Measurements from ENCODE around the gene SCAMP2. TPM values are rescaled to one million over a fixed set of nuclear protein-coding genes. Genes with fewer than 3 reads are reported as not detected.
"Not testable (repeated sequence)": the region's sequence is repeated elsewhere in the genome, so short reads cannot be mapped to it uniquely, and the experiment has no call there.

The SCAMP2 gene
- total RNA-seq, 2 donors from 2014 or later = 33.5 to 36.9 TPM

DNA sequence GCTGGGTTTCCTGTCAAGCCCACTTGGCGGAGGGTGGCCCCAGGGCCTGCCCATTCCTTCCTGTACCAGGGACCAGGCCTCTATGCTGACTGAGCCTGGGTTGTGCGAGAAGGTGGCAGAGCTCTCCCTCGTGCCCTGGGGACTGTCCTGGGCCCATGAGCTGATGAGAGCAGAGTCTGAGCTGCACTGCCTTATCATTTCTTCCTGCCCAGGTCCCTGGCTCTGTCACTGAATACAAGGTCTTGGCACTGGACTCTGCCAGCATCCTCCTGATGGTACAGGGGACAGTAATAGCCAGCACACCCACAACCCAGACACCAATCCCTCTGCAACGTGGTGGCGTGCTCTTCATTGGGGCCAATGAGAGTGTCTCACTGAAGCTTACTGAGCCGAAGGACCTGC lies 24.1 kb upstream of the SCAMP2 start:
- ATAC-seq (no peak), DNase-seq (no peak)
- Histone ChIP-seq H3K27ac (no peak overlapping the region), H3K27me3 (no peaks in the 10 kb centered on the region), H3K4me3 (no peak overlapping the region), H3K36me3 (replicated peaks in 1 of 2; ENCODE audit: insufficient read depth in 1 of 2, low read depth in 2 of 2) (peaks cover 0 to 5% of the 10 kb centered on the region in 2 donors), H3K9me3 (no peaks in the 10 kb centered on the region), H3K4me1 (peaks cover 22% of the 10 kb centered on the region)
- WGBS, 2 donors = 83% methylated on average over 6 of the region's 6 CpGs; no CpG with 5 or more reads in 1 of the 2 donors
- intact Hi-C loops (cut with DNase I) = no loop called here
- TF ChIP-seq, protein P1, sequence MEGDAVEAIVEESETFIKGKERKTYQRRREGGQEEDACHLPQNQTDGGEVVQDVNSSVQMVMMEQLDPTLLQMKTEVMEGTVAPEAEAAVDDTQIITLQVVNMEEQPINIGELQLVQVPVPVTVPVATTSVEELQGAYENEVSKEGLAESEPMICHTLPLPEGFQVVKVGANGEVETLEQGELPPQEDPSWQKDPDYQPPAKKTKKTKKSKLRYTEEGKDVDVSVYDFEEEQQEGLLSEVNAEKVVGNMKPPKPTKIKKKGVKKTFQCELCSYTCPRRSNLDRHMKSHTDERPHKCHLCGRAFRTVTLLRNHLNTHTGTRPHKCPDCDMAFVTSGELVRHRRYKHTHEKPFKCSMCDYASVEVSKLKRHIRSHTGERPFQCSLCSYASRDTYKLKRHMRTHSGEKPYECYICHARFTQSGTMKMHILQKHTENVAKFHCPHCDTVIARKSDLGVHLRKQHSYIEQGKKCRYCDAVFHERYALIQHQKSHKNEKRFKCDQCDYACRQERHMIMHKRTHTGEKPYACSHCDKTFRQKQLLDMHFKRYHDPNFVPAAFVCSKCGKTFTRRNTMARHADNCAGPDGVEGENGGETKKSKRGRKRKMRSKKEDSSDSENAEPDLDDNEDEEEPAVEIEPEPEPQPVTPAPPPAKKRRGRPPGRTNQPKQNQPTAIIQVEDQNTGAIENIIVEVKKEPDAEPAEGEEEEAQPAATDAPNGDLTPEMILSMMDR (IDR thresholded peaks at IDR 0.05) = no peak
- no peak for TF ChIP-seq POLR2A (IDR thresholded peaks at IDR 0.05)

DNA sequence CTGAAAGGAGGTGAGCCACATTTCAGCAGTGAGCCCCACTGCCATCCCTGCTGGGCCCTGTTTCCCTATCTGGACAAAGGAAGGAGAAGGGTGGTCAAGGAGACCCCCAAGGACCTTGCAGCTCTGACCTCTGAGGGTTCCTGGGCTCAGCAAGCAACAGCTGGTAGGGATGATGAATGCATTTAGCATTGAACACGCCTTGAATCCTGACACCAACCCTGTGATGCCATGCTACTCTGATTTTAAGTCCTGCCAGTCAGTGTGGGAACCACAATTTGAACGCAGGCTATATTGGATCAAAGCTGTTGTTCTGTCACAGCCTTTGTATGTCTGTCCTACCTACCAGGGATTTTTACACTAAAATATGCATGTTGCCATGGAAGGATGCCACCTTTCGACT lies 23.2 kb upstream of the SCAMP2 start:
- TF ChIP-seq POLR2A (IDR thresholded peaks at IDR 0.05) = no peak
- TF ChIP-seq, protein P1 (IDR thresholded peaks at IDR 0.05) = no peak

DNA sequence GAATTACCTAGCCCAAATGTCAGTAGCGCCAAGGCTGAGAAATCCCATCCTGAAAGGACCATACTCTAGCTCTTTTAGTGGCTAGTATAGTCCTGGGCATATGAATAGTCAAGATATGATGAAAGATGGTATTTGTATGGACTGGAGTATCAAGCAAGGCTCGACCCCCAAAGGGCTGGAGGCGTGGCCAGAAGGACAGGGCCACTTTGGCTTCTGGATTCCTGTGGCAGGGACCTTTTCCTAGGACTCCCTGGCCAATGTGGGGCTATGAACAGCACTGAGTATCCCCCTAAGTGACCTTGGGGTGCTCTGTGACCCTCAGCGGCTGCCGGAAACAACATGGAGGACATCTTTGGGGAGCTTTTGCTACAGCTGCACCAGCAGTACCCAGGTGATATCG lies 22.7 kb upstream of the SCAMP2 start:
- Histone ChIP-seq H3K4me3 (no peak overlapping the region), H3K36me3 (replicated peaks in 1 of 2; ENCODE audit: insufficient read depth in 1 of 2, low read depth in 2 of 2) (no peaks in the 10 kb centered on the region), H3K27ac (no peak overlapping the region), H3K9me3 (no peaks in the 10 kb centered on the region), H3K4me1 (peaks cover 26% of the 10 kb centered on the region), H3K27me3 (no peaks in the 10 kb centered on the region)
- ATAC-seq = no peak
- intact Hi-C loops (cut with DNase I) = no loop called here
- TF ChIP-seq, protein P1 (IDR thresholded peaks at IDR 0.05) = no peak
- TF ChIP-seq POLR2A (IDR thresholded peaks at IDR 0.05) = no peak
- WGBS, 2 donors = 87 to 96% methylated on average over 5 to 6 of the region's 6 CpGs
- DNase-seq = no peak

More for the DNA sequence above, 23.2 kb upstream of the SCAMP2 start:
- Histone ChIP-seq H3K4me1 (peaks cover 24% of the 10 kb centered on the region), H3K27ac (no peak overlapping the region), H3K4me3 (no peak overlapping the region), H3K27me3 (no peaks in the 10 kb centered on the region), H3K9me3 (no peaks in the 10 kb centered on the region), H3K36me3 (replicated peaks in 1 of 2; ENCODE audit: insufficient read depth in 1 of 2, low read depth in 2 of 2) (no peaks in the 10 kb centered on the region)
- WGBS, 2 donors = 86 to 89% methylated on average over 3 of the region's 3 CpGs
- intact Hi-C loops (cut with DNase I) = no loop called here
- DNase-seq = no peak
- ATAC-seq = no peak

DNA sequence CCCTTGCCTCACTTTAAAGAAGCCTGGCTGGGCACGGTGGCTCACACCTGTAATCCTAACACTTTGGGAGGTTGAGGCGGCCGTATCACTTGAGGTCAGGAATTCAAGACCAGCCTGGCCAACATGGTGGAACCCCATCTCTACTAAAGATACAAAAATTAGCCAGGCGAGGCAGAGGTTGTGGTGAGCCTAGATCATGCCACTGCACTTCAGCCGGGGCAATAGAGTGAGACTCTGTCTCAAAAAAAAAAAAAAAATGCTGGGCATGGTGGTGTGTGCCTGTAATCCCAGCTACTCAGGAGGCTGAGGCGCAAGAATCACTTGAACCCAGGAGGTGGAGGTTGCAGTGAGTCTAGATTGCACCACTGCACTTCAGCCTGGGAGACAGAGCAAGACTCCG lies 21.2 kb upstream of the SCAMP2 start:
- 97 to 98% methylated on average over 7 of the region's 7 CpGs for WGBS, 2 donors

DNA sequence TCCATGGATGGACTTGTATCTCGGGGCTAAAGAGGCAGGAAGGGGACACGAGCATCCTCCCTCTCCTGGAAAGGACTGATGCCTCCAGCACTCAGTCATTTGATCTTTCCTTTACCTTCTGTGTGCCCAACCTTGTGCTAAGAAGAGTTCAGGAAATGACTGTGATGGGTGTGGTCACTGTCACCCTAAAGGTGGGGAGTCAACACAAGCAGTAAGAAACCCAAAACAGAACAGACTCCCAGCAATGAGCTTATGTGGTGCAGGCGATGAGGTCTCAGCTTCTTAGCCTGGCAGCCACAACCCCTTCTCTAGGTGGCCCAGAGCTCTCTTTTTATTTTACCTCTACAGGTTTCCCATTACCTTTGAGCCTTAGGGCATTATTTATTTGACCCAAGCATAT lies 20.5 kb upstream of the SCAMP2 start:
- WGBS, 2 donors = 81 to 93% methylated on average over 3 of the region's 3 CpGs
- H3K36me3 ChIP-seq (replicated peaks in 1 of 2; ENCODE audit: insufficient read depth in 1 of 2, low read depth in 2 of 2) = no peaks in the 10 kb centered on the region
- H3K27me3 ChIP-seq = no peaks in the 10 kb centered on the region
- intact Hi-C loops (cut with DNase I) = no loop called here
- ATAC-seq (no peak), DNase-seq (no peak)
- H3K4me3 ChIP-seq = no peak overlapping the region
- no peaks in the 10 kb centered on the region for H3K9me3 ChIP-seq
- peaks cover 38% of the 10 kb centered on the region for H3K4me1 ChIP-seq
- TF ChIP-seq, protein P1 (IDR thresholded peaks at IDR 0.05) = no peak
- TF ChIP-seq POLR2A (IDR thresholded peaks at IDR 0.05) = no peak
- H3K27ac ChIP-seq = no peak overlapping the region

More for the DNA sequence above, 21.2 kb upstream of the SCAMP2 start:
- H3K27ac ChIP-seq; H3K4me3 ChIP-seq; H3K27me3 ChIP-seq; ATAC-seq; intact Hi-C loops (cut with DNase I); H3K36me3 ChIP-seq (replicated peaks in 1 of 2; ENCODE audit: insufficient read depth in 1 of 2, low read depth in 2 of 2); DNase-seq; H3K9me3 ChIP-seq: not testable (repeated sequence)
- peaks cover 36% of the 10 kb centered on the region for H3K4me1 ChIP-seq
